MCF 10A (cell line): Measurements from ENCODE around the gene CHCHD5. TPM values are rescaled to one million over a fixed set of nuclear protein-coding genes. Genes with fewer than 3 reads are reported as not detected.

Experiments used
- BruUV-seq: library from RNA; stranded (reverse); fragments of 400-500 nt; replicated peaks from 2 replicates; lab custom pipeline; 2021; lab: Mats Ljungman, UMichigan
- CTCF ChIA-PET: fragments of 300-600 bp; sonication (Branson Sonifier 250); formaldehyde crosslinking; extraction: SDS; loops from one replicate; lab custom pipeline; 2021; ENCODE audit warnings: antibody characterized with exemption, inconsistent platforms; lab: Yijun Ruan, JAX
- POLR2A ChIA-PET: fragments of 300-600, 350-650 bp; sonication (Branson Sonifier 250); formaldehyde crosslinking; extraction: SDS; loops from one replicate; lab custom pipeline; 2020; ENCODE audit warnings: antibody characterized with exemption, inconsistent platforms; lab: Yijun Ruan, JAX
- DNase-seq: peaks from one replicate; pipeline ENCODE4 v3.0.0-alpha.2; 2018; ENCODE audit not compliant: unreplicated experiment
- H3K27ac Mint-ChIP-seq: one replicate; pipeline ENCODE4 v1.8.0; 2022; ENCODE audit warnings: mild to moderate bottlenecking, low read depth, mixed read lengths; ENCODE audit not compliant: unreplicated experiment
- H3K27me3 Mint-ChIP-seq: one replicate; pipeline ENCODE4 v1.8.0; 2022; ENCODE audit warnings: mixed read lengths; ENCODE audit not compliant: insufficient read depth, unreplicated experiment
- H3K36me3 Mint-ChIP-seq: one replicate; pipeline ENCODE4 v1.8.0; 2022; ENCODE audit warnings: mild to moderate bottlenecking, moderate library complexity, mixed read lengths; ENCODE audit not compliant: insufficient read depth, unreplicated experiment
- H3K4me1 Mint-ChIP-seq: one replicate; pipeline ENCODE4 v1.8.0; 2022; ENCODE audit warnings: mixed read lengths; ENCODE audit not compliant: insufficient read depth, unreplicated experiment
- H3K4me3 Mint-ChIP-seq: one replicate; pipeline ENCODE4 v1.8.0; 2022; ENCODE audit warnings: mild to moderate bottlenecking, moderate library complexity, mixed read lengths; ENCODE audit not compliant: unreplicated experiment
- H3K9me3 Mint-ChIP-seq: one replicate; pipeline ENCODE4 v1.8.0; 2022; ENCODE audit warnings: mixed read lengths; ENCODE audit not compliant: unreplicated experiment
- CTCF ChIP-seq: fragments of 200-600 bp; IDR thresholded peaks from one replicate; pipeline ENCODE4 v1.8.0; 2022; ENCODE audit warnings: antibody characterized with exemption, mild to moderate bottlenecking; ENCODE audit not compliant: unreplicated experiment
- intact Hi-C: fragments of 100-400 bp; cut with micrococcal nuclease; formaldehyde crosslinking; loops from 2 replicates; pipeline ENCODE4 v1.14.1; 2022
- total RNA-seq: library from RNA; stranded (reverse); gene quantifications from 2 replicates; pipeline ENCODE4 v1.2.3, GENCODE V29; 2022

Gene CHCHD5
- total RNA-seq, 1 experiment from 2014 or later, result 56.1 TPM

DNA sequence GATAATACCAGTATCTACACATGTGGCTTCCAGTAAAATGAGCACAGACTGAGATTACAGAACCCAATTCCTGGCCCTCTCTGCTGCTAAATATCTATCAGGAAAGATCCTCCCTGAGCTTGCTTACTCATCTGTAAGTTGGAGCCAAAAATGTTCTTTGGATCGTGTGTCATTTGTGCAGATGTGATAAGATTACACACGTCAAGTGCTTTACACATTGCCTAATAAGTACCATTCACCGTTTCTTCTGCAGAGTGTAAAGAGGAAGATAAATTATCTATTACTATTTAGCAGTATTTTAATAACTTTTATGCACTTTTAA is 38.1 kb downstream of the CHCHD5 start:
- intact Hi-C loops, result loop anchor here (1.0 kb wide), 1 partner anchor 22 kb away; no protein-coding TSS in a partner anchor
- no peaks in the 10 kb centered on the region for H3K9me3 Mint-ChIP-seq
- peak; percentile 93 for DNase-seq
- ChIA-PET CTCF (interaction anchor here (0.6 to 8.1 kb wide), 7 partner anchors 10 to 324 kb away, joined by 3 to 161 read pairs (median 4); partner anchors contain the start of gene SLC20A1), POLR2A (interaction anchor here (0.6 to 17.4 kb wide), 8 partner anchors 9 to 104 kb away, joined by 3 to 570 read pairs (median 5); partner anchors contain the start of gene SLC20A1)
- H3K27me3 Mint-ChIP-seq, result no peaks in the 10 kb centered on the region
- TF ChIP-seq CTCF, result no peak
- peak overlapping the region; percentile 68 for H3K27ac Mint-ChIP-seq
- no TSS peak for BruUV-seq
- peaks cover 7% of the 10 kb centered on the region for H3K36me3 Mint-ChIP-seq
- peaks cover 41% of the 10 kb centered on the region for H3K4me1 Mint-ChIP-seq
- peak overlapping the region; percentile 74 for H3K4me3 Mint-ChIP-seq

GRCh38 chr2:112623913-112624777 is 39.7 kb downstream of the CHCHD5 start:
- intact Hi-C loops, result no loop called here
- Mint-ChIP-seq H3K36me3 (peaks cover 7% of the 10 kb centered on the region), H3K9me3 (no peaks in the 10 kb centered on the region), H3K27ac (peak overlapping the region; percentile 75), H3K27me3 (no peaks in the 10 kb centered on the region), H3K4me1 (peaks cover 43% of the 10 kb centered on the region), H3K4me3 (peak overlapping the region; percentile 33)
- no TSS peak for BruUV-seq
- CTCF ChIA-PET, result interaction anchor here (0.9 to 8.1 kb wide), 7 partner anchors 10 to 265 kb away, joined by 3 to 161 read pairs (median 3); partner anchors contain the start of gene SLC20A1
- peak; percentile 97 for DNase-seq
- TF ChIP-seq CTCF, result no peak
- POLR2A ChIA-PET, result interaction anchor here (0.8 to 17.4 kb wide), 12 partner anchors 9 to 131 kb away, joined by 3 to 570 read pairs (median 6); partner anchors contain the start of genes CHCHD5 and SLC20A1

DNA sequence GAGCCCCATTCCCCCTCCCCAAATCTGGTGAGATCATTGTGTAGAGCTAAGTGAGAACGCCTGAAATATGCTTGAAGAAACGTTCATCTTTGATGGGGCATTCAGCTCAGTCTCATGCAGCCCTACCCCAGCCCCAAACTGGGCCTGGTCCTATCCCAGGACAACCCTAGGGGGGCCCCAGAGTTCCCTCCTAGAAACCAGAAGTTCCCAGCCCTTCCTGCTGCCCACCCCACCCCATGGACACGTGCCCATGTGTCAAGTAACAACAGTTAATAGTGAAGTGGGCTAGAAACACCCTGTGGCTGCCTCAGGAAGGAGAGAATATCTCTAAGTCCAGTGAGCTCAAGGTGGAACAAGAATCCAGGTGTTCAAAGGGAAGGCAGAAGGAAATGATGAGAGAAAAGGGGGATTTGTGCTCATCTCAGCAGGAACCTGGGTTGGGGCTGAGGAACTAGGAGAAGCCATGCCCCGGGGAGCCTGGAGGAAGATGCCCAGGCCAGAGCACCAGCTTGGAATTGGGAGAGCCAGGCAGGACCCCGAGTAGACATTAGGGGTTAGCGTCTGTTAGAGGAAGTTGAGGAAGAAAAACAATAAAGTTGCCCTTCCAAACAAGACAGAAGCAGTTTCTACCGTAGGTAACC is 41.2 kb downstream of the CHCHD5 start:
- peak overlapping the region; percentile 75 for H3K27ac Mint-ChIP-seq
- no peaks in the 10 kb centered on the region for H3K9me3 Mint-ChIP-seq
- H3K36me3 Mint-ChIP-seq, result peaks cover 7% of the 10 kb centered on the region
- no peak overlapping the region for H3K4me3 Mint-ChIP-seq
- intact Hi-C loops, result loop anchor here (1.0 to 2.0 kb wide), 3 partner anchors 25 to 101 kb away; no protein-coding TSS in a partner anchor
- no peak for DNase-seq
- H3K4me1 Mint-ChIP-seq, result peaks cover 58% of the 10 kb centered on the region
- BruUV-seq, result no TSS peak
- POLR2A ChIA-PET, result interaction anchor here (0.5 to 17.4 kb wide), 11 partner anchors 18 to 138 kb away, joined by 3 to 570 read pairs (median 8); partner anchors contain the start of genes CHCHD5 and SLC20A1
- H3K27me3 Mint-ChIP-seq, result no peaks in the 10 kb centered on the region
- no peak for TF ChIP-seq CTCF
- CTCF ChIA-PET, result interaction anchor here (0.6 to 8.1 kb wide), 21 partner anchors 8 to 333 kb away, joined by 3 to 161 read pairs (median 5); partner anchors contain the start of gene SLC20A1
